Measurements from ENCODE around the gene NATD1.

The NATD1 gene

GRCh38 chr17:21247552-21248258 lies 5.5 kb downstream of the NATD1 start:
- Mint-ChIP-seq H3K27ac (no peak overlapping the region), H3K4me3 (no peak overlapping the region), H3K27me3 (no peaks in the 10 kb centered on the region), H3K36me3 (no peaks in the 10 kb centered on the region), H3K9me3 (ENCODE audit: low read depth) (no peaks in the 10 kb centered on the region), H3K4me1 (ENCODE audit: low read depth) (peaks cover 20% of the 10 kb centered on the region)

GRCh38 chr17:21246698-21247097 lies 6.5 kb downstream of the NATD1 start:
- peaks cover 13% of the 10 kb centered on the region for H3K4me1 Mint-ChIP-seq (ENCODE audit: low read depth)
- no peak overlapping the region for H3K4me3 Mint-ChIP-seq
- no peaks in the 10 kb centered on the region for H3K9me3 Mint-ChIP-seq (ENCODE audit: low read depth)
- H3K27me3 Mint-ChIP-seq, result no peaks in the 10 kb centered on the region
- H3K36me3 Mint-ChIP-seq, result no peaks in the 10 kb centered on the region
- no peak overlapping the region for H3K27ac Mint-ChIP-seq

GRCh38 chr17:21245639-21246084 lies 7.5 kb downstream of the NATD1 start:
- Mint-ChIP-seq H3K27ac (no peak overlapping the region), H3K36me3 (no peaks in the 10 kb centered on the region), H3K27me3 (no peaks in the 10 kb centered on the region), H3K9me3 (ENCODE audit: low read depth) (no peaks in the 10 kb centered on the region), H3K4me3 (no peak overlapping the region), H3K4me1 (ENCODE audit: low read depth) (peaks cover 10% of the 10 kb centered on the region)

GRCh38 chr17:21243516-21244303 lies 9.5 kb downstream of the NATD1 start:
- Mint-ChIP-seq H3K4me1 (ENCODE audit: low read depth) (peaks cover 4% of the 10 kb centered on the region), H3K27ac (no peak overlapping the region), H3K9me3 (ENCODE audit: low read depth) (no peaks in the 10 kb centered on the region), H3K27me3 (no peaks in the 10 kb centered on the region), H3K4me3 (no peak overlapping the region), H3K36me3 (no peaks in the 10 kb centered on the region)

GRCh38 chr17:21242780-21243515 lies 10.3 kb downstream of the NATD1 start:
- Mint-ChIP-seq H3K4me3 (no peak overlapping the region), H3K36me3 (no peaks in the 10 kb centered on the region), H3K27me3 (no peaks in the 10 kb centered on the region), H3K4me1 (ENCODE audit: low read depth) (peaks cover 4% of the 10 kb centered on the region), H3K9me3 (ENCODE audit: low read depth) (no peaks in the 10 kb centered on the region), H3K27ac (no peak overlapping the region)

GRCh38 chr17:21242026-21242697 lies 11.0 kb downstream of the NATD1 start:
- Mint-ChIP-seq H3K27me3 (no peaks in the 10 kb centered on the region), H3K4me3 (no peak overlapping the region), H3K36me3 (no peaks in the 10 kb centered on the region), H3K27ac (no peak overlapping the region), H3K4me1 (ENCODE audit: low read depth) (peaks cover 4% of the 10 kb centered on the region), H3K9me3 (ENCODE audit: low read depth) (no peaks in the 10 kb centered on the region)

GRCh38 chr17:21241564-21241963 lies 11.6 kb downstream of the NATD1 start:
- H3K4me3 Mint-ChIP-seq, result no peak overlapping the region
- H3K27me3 Mint-ChIP-seq, result no peaks in the 10 kb centered on the region
- H3K4me1 Mint-ChIP-seq (ENCODE audit: low read depth), result peaks cover 4% of the 10 kb centered on the region
- H3K36me3 Mint-ChIP-seq, result no peaks in the 10 kb centered on the region
- H3K9me3 Mint-ChIP-seq (ENCODE audit: low read depth), result no peaks in the 10 kb centered on the region
- no peak overlapping the region for H3K27ac Mint-ChIP-seq

GRCh38 chr17:21240369-21241055 lies 12.7 kb downstream of the NATD1 start:
- no peaks in the 10 kb centered on the region for H3K36me3 Mint-ChIP-seq
- no peak overlapping the region for H3K27ac Mint-ChIP-seq
- no peak overlapping the region for H3K4me3 Mint-ChIP-seq
- H3K27me3 Mint-ChIP-seq, result no peaks in the 10 kb centered on the region
- H3K4me1 Mint-ChIP-seq (ENCODE audit: low read depth), result no peaks in the 10 kb centered on the region
- H3K9me3 Mint-ChIP-seq (ENCODE audit: low read depth), result no peaks in the 10 kb centered on the region

GRCh38 chr17:21239680-21240368 lies 13.4 kb downstream of the NATD1 start:
- no peaks in the 10 kb centered on the region for H3K27me3 Mint-ChIP-seq
- no peaks in the 10 kb centered on the region for H3K36me3 Mint-ChIP-seq
- no peaks in the 10 kb centered on the region for H3K4me1 Mint-ChIP-seq (ENCODE audit: low read depth)
- H3K9me3 Mint-ChIP-seq (ENCODE audit: low read depth), result no peaks in the 10 kb centered on the region
- no peak overlapping the region for H3K4me3 Mint-ChIP-seq
- H3K27ac Mint-ChIP-seq, result no peak overlapping the region

GRCh38 chr17:21235921-21236320 lies 17.3 kb downstream of the NATD1 start:
- no peaks in the 10 kb centered on the region for H3K27me3 Mint-ChIP-seq
- H3K27ac Mint-ChIP-seq, result no peak overlapping the region
- H3K4me3 Mint-ChIP-seq, result no peak overlapping the region
- peaks cover 8% of the 10 kb centered on the region for H3K36me3 Mint-ChIP-seq
- H3K9me3 Mint-ChIP-seq (ENCODE audit: low read depth), result peaks cover 8% of the 10 kb centered on the region
- H3K4me1 Mint-ChIP-seq (ENCODE audit: low read depth), result no peaks in the 10 kb centered on the region

- Mint-ChIP-seq H3K36me3 (peaks cover 8% of the 10 kb centered on the region), H3K9me3 (ENCODE audit: low read depth) (peaks cover 8% of the 10 kb centered on the region), H3K4me1 (ENCODE audit: low read depth) (no peaks in the 10 kb centered on the region), H3K27ac (no peak overlapping the region), H3K4me3 (no peak overlapping the region), H3K27me3 (no peaks in the 10 kb centered on the region)
Measured at GRCh38 chr17:21233581-21234347, 19.4 kb downstream of the NATD1 start.

- Mint-ChIP-seq H3K36me3 (peaks cover 8% of the 10 kb centered on the region), H3K27ac (no peak overlapping the region), H3K9me3 (ENCODE audit: low read depth) (peaks cover 8% of the 10 kb centered on the region), H3K27me3 (no peaks in the 10 kb centered on the region), H3K4me3 (no peak overlapping the region), H3K4me1 (ENCODE audit: low read depth) (no peaks in the 10 kb centered on the region)
Measured at GRCh38 chr17:21232033-21232749, 21.0 kb downstream of the NATD1 start.

- H3K27me3 Mint-ChIP-seq, result no peaks in the 10 kb centered on the region
- H3K4me3 Mint-ChIP-seq, result no peak overlapping the region
- H3K36me3 Mint-ChIP-seq, result peaks cover 8% of the 10 kb centered on the region
- peaks cover 8% of the 10 kb centered on the region for H3K9me3 Mint-ChIP-seq (ENCODE audit: low read depth)
- no peaks in the 10 kb centered on the region for H3K4me1 Mint-ChIP-seq (ENCODE audit: low read depth)
- no peak overlapping the region for H3K27ac Mint-ChIP-seq
Measured at GRCh38 chr17:21231533-21231932, 21.7 kb downstream of the NATD1 start.

Measured in activated naive CD8-positive, alpha-beta T cell (primary cell).